DMS53 (cell line): ENCODE results near the gene SIRT6.
"Not testable (repeated sequence)": the region's sequence is repeated elsewhere in the genome, so short reads cannot be mapped to it uniquely, and the experiment has no call there.

ENCODE experiments used
- DNase-seq: peaks from one replicate; lab custom pipeline; 2025; lab: John Stamatoyannopoulos, UW

Gene SIRT6

DNA sequence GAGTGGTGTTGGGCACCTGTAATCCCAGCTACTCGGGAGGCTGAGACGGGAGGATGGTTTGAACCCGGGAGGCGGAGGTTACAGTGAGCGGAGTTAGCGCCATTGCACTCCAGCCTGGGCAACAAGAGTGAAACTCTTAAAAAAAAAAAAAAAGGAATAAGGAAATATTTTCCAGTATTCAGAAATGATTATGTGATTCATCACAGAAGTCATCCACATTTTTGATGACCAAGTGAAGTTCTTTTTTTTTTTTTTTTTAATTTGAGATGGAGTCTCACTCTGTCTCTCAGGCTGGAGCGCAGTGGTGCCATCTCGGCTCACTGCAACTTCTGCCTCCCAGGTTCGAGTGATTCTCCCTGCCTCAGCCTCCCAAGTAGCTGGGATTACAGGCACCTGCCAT, 47.0 kb downstream of the SIRT6 start:
- DNase-seq, result not testable (repeated sequence)

DNA sequence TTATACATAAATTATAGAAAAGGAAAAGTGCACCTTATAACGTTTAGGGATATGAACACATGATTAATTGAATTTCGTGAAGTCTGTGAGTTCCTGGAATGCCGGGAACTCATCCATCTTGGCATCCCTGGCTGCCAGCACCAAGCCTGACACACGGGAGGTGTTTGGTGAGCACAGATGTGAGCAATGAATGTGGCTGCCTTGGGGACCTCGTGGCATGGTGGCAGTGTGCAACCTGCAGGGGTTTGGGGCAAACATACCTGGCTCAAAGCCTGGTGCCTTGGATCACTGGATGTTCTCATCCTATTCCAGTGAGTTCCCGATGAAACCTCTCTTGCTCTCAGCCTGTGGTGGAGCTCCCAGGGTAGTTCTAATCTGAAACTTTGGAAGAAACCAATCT, 48.0 kb downstream of the SIRT6 start:
- no peak for DNase-seq

DNA sequence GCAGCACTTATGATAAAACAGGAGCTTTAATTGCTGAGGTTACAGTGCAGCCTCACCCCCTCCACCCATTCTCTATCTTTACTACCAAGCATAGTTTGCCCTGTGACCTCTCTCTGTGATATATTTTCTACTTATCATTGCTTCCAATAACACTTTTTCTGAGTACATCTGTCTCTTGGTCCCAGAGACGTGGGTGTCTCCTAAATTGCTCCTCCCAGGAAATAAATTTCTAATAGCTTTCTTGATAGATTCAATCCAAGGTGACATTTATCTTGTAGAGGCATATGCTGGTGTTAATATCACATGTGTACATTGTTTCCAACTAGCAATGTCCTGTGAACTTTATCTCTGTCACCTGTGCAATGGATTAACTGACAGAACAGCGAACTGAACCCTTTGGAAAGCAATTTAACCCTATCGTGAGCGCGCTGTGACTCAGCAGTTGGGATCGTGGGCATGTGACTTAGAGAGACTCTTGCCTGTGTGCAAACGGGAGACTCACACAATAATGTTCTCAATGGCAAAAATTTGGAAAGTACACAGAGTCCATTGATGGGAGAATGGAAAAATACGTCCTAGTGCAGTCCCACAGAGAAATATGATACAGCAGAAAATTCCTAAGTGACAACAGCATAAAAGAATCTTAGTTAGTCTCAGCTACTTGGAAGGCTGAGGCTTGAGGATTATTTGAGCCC, 51.5 kb downstream of the SIRT6 start:
- peak; percentile 26 for DNase-seq

DNA sequence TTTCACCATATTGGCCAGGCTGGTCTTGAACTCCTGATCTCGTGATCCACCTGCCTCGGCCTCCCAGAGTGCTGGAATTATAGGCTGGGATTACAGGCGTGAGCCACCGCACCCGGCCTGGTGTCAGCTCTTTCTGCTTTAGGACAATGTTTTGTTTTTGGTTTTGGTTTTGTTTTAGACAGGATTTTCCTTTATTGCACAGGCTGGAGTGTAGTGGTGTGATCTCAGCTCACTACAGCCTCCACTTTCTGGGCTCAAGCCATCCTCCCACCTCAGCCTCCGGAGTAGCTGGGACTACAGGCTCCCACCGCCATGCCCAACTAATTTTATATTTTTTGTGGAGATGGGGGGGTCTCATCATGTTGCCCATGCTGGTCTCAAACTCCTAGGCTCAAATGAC, 53.3 kb downstream of the SIRT6 start:
- DNase-seq, result not testable (repeated sequence)

DNA sequence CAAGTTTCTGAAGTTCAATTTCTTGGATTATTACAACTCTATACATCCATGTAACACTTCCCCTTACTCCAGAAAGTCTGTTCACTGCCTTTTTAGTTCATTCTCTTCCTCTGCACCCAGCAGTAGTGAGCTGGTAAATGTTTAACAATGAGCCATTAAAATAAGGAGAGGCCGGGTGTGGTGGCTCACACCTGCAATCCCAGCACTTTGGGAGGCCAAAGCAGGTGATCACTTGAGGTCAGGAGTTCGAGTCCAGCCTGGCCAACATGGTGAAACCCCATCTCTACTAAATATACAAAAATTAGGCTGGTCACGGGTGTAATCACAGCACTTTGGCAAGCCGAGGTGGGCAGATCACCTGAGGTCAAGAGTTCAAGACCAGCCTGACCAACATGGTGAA, 55.0 kb downstream of the SIRT6 start:
- DNase-seq, result not testable (repeated sequence)

DNA sequence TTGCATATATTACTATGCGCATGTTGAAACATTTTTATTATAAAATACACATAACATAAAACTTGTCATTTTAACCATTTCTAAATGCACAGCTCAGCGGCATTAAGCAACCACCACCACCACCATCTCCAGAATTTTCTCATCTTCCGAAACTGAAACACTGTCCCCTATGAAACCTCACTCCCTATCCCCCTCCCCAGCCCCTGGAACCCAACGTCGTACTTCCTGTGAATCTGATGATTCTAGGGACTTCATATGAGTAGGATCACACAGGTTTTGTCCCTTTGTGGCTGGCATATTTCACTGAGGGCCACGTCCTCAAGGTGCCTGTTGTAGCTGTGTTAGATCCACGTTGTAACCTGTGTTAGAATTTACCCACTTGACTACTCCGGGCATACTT, 57.7 kb downstream of the SIRT6 start:
- DNase-seq, result peak; percentile 36
